HUES48 (cell line): ENCODE data around the gene VAV3.
"Not testable (repeated sequence)": the region's sequence is repeated elsewhere in the genome, so short reads cannot be mapped to it uniquely, and the experiment has no call there.

Source experiments
- H3K27ac ChIP-seq: one replicate; pipeline ENCODE4 v1.7.0; 2013; ENCODE audit warnings: low read depth, low read length, inconsistent platforms
- H3K27me3 ChIP-seq: 2 replicates; pipeline ENCODE4 v1.6.1; 2013; ENCODE audit warnings: mild to moderate bottlenecking, low read length; ENCODE audit not compliant: control insufficient read depth, insufficient read depth
- H3K36me3 ChIP-seq: 2 replicates; pipeline ENCODE4 v1.6.1; 2013; ENCODE audit warnings: low read length; ENCODE audit not compliant: control insufficient read depth, insufficient read depth
- H3K4me1 ChIP-seq: 2 replicates; pipeline ENCODE4 v1.6.1; 2013; ENCODE audit warnings: mild to moderate bottlenecking, low read length; ENCODE audit not compliant: control insufficient read depth, insufficient read depth
- H3K4me3 ChIP-seq: 2 replicates; pipeline ENCODE4 v1.5.1; 2013; ENCODE audit warnings: mild to moderate bottlenecking, low read depth, low read length
- H3K9ac ChIP-seq: 2 replicates; pipeline ENCODE4 v1.6.1; 2013; ENCODE audit warnings: mild to moderate bottlenecking, low read depth, low read length, moderate library complexity
- H3K9me3 ChIP-seq: 2 replicates; pipeline ENCODE4 v1.6.1; 2013; ENCODE audit warnings: low read length; ENCODE audit not compliant: control insufficient read depth, insufficient read depth

Gene VAV3

DNA sequence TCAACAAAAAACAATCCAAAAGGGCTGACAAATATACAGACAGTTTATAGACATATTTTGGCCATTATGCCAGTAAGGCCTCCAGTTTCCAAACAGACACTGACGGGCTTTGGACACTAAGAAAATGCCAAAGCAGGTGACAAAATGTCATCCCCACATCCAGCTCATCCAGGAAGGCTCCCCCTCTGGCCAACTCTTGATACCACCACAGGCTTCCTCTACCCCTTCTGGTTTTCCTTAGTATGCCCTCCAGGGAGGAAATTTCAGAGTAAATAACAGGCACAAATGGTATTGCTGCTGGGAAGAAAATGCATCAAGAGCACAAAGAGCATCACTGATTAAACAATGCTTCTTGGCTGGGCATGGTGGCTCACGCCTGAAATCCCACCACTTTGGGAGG, 225.3 kb downstream of the VAV3 start:
- Histone ChIP-seq H3K27me3 (no peaks in the 10 kb centered on the region), H3K4me1 (peaks cover 16% of the 10 kb centered on the region; the same call in 1 of the 2 replicates), H3K9ac (no peak overlapping the region), H3K36me3 (no peaks in the 10 kb centered on the region), H3K9me3 (no peaks in the 10 kb centered on the region), H3K4me3 (no peak overlapping the region), H3K27ac (no peak overlapping the region)

GRCh38 chr1:107739201-107739600, 225.8 kb downstream of the VAV3 start:
- no peak overlapping the region for H3K27ac ChIP-seq
- peaks cover 14% of the 10 kb centered on the region; the same call in 1 of the 2 replicates for H3K4me1 ChIP-seq
- no peak overlapping the region for H3K4me3 ChIP-seq
- no peaks in the 10 kb centered on the region for H3K27me3 ChIP-seq
- H3K36me3 ChIP-seq, result no peaks in the 10 kb centered on the region
- H3K9me3 ChIP-seq, result no peaks in the 10 kb centered on the region
- H3K9ac ChIP-seq, result no peak overlapping the region

- not testable (repeated sequence) for H3K27me3 ChIP-seq, H3K4me3 ChIP-seq, H3K9me3 ChIP-seq, H3K27ac ChIP-seq, H3K4me1 ChIP-seq, H3K9ac ChIP-seq, H3K36me3 ChIP-seq
Observed at GRCh38 chr1:107733401-107733800, 231.6 kb downstream of the VAV3 start.

GRCh38 chr1:107727866-107728265, 237.1 kb downstream of the VAV3 start:
- no peak overlapping the region for H3K9ac ChIP-seq
- no peaks in the 10 kb centered on the region for H3K36me3 ChIP-seq
- no peak overlapping the region for H3K27ac ChIP-seq
- H3K4me3 ChIP-seq, result no peak overlapping the region
- H3K4me1 ChIP-seq, result no peaks in the 10 kb centered on the region
- H3K27me3 ChIP-seq, result no peaks in the 10 kb centered on the region
- no peaks in the 10 kb centered on the region for H3K9me3 ChIP-seq

DNA sequence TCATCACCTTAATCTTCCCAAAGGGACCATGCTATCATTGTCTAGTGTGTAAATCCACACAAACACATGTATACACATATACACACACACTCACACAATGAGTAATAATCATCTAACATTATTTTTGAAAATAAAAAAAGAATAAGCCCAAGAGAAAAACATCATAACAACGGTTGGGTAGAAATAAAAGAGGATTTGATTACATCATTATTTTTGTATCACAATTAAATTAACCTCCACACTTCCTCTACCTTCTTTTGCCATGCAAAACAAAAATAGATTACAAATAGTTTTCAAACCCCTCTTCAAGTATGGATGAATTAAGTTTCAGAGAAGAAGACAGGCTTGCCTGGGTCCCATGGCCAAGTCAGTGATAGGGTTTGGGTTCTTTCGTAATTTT, 238.1 kb downstream of the VAV3 start:
- Histone ChIP-seq H3K9ac (no peak overlapping the region), H3K36me3 (no peaks in the 10 kb centered on the region), H3K4me3 (no peak overlapping the region), H3K27ac (no peak overlapping the region), H3K27me3 (no peaks in the 10 kb centered on the region), H3K4me1 (no peaks in the 10 kb centered on the region), H3K9me3 (no peaks in the 10 kb centered on the region)

GRCh38 chr1:107724648-107725047, 240.3 kb downstream of the VAV3 start:
- no peak overlapping the region for H3K27ac ChIP-seq
- no peak overlapping the region for H3K4me3 ChIP-seq
- H3K4me1 ChIP-seq, result no peaks in the 10 kb centered on the region
- H3K9ac ChIP-seq, result no peak overlapping the region
- H3K9me3 ChIP-seq, result no peaks in the 10 kb centered on the region
- no peaks in the 10 kb centered on the region for H3K36me3 ChIP-seq
- H3K27me3 ChIP-seq, result no peaks in the 10 kb centered on the region

DNA sequence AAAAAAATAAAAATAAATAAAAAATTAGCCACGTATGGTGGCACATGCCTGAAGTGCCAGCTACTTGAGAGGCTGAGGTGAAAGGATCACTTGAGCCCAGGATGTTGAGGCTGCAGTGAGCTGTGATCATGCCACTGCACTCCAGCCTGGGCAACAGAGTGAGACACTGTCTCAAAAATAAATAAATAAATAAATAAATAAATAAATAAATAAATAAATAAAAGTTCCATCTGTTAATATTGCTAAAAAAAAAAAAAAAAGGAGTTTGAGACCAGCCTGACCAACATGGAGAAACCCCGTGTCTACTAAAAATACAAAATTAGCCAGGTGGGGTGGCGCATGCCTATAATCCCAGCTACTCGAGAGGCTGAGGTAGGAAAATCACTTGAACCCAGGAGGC, 244.8 kb downstream of the VAV3 start:
- not testable (repeated sequence) for H3K9me3 ChIP-seq, H3K36me3 ChIP-seq, H3K4me1 ChIP-seq, H3K27me3 ChIP-seq, H3K4me3 ChIP-seq, H3K9ac ChIP-seq, H3K27ac ChIP-seq

- H3K9ac ChIP-seq, result no peak overlapping the region
- no peak overlapping the region for H3K4me3 ChIP-seq
- H3K27ac ChIP-seq, result no peak overlapping the region
- H3K27me3 ChIP-seq, result no peaks in the 10 kb centered on the region
- H3K9me3 ChIP-seq, result no peaks in the 10 kb centered on the region
- no peaks in the 10 kb centered on the region for H3K36me3 ChIP-seq
- no peaks in the 10 kb centered on the region for H3K4me1 ChIP-seq
Observed at GRCh38 chr1:107710005-107710404, 255.0 kb downstream of the VAV3 start.

DNA sequence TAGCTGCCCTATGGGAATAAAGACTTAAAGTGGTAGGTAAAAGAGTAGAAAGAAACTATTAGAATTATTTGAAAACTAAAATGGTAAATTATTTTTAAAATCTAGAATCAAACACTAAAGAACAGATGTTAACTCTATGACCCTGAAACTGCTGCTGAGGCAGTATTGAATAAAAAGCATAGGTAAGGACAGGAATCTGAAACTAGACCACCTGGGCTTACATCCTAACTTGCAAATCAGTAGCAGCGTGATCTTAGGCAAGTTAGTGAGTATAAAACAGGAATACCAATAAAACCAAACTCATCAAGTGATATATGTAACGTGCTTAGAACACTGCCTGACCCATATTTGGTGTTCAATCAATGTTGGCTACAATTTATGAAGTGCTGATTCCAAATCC, 257.9 kb downstream of the VAV3 start:
- Histone ChIP-seq H3K36me3 (no peaks in the 10 kb centered on the region), H3K4me1 (no peaks in the 10 kb centered on the region), H3K9me3 (no peaks in the 10 kb centered on the region), H3K4me3 (no peak overlapping the region), H3K27me3 (no peaks in the 10 kb centered on the region), H3K27ac (no peak overlapping the region), H3K9ac (no peak overlapping the region)

GRCh38 chr1:107706182-107706581, 258.8 kb downstream of the VAV3 start:
- no peaks in the 10 kb centered on the region for H3K36me3 ChIP-seq
- H3K9ac ChIP-seq, result no peak overlapping the region

DNA sequence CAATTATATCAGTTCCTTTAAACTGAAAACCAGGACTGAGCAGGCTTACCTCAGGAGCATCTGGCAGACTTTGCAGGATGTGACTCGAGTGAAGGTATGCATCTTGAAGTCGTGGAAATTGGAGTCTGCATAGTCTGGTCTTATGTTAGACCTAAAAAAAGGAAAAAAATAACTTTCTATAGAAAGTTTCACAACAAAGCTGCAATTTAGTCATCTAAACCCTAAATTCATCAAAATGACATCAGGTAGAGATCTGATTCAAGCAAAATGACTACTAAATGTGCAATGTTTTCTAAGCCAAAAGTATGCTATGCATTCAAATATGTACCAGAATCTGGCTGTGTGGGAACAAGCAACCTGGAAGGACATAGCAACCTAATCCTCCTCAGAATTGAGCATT, 260.1 kb downstream of the VAV3 start:
- Histone ChIP-seq H3K36me3 (no peaks in the 10 kb centered on the region), H3K4me3 (no peak overlapping the region), H3K4me1 (no peaks in the 10 kb centered on the region), H3K9me3 (no peaks in the 10 kb centered on the region), H3K27ac (no peak overlapping the region), H3K9ac (no peak overlapping the region), H3K27me3 (no peaks in the 10 kb centered on the region)

More at GRCh38 chr1:107706182-107706581, 258.8 kb downstream of the VAV3 start:
- Histone ChIP-seq H3K27me3 (no peaks in the 10 kb centered on the region), H3K4me1 (no peaks in the 10 kb centered on the region), H3K9me3 (no peaks in the 10 kb centered on the region), H3K27ac (no peak overlapping the region), H3K4me3 (no peak overlapping the region)

- H3K36me3 ChIP-seq, result no peaks in the 10 kb centered on the region
- H3K4me1 ChIP-seq, result no peaks in the 10 kb centered on the region
- no peak overlapping the region for H3K9ac ChIP-seq
- H3K9me3 ChIP-seq, result no peaks in the 10 kb centered on the region
- no peak overlapping the region for H3K4me3 ChIP-seq
- H3K27me3 ChIP-seq, result no peaks in the 10 kb centered on the region
- H3K27ac ChIP-seq, result no peak overlapping the region
Observed at GRCh38 chr1:107702946-107703571, 261.9 kb downstream of the VAV3 start.
